ENCODE results near the gene PSMB2. TPM values are rescaled to one million over a fixed set of nuclear protein-coding genes. Genes with fewer than 3 reads are reported as not detected.

The PSMB2 gene
- total and polyA plus RNA-seq, 10 of the 15 experiments (the other 5 are each of a cell fraction or from before 2014, with no cell fraction given): 71.7 to 299 (median 145) TPM

DNA sequence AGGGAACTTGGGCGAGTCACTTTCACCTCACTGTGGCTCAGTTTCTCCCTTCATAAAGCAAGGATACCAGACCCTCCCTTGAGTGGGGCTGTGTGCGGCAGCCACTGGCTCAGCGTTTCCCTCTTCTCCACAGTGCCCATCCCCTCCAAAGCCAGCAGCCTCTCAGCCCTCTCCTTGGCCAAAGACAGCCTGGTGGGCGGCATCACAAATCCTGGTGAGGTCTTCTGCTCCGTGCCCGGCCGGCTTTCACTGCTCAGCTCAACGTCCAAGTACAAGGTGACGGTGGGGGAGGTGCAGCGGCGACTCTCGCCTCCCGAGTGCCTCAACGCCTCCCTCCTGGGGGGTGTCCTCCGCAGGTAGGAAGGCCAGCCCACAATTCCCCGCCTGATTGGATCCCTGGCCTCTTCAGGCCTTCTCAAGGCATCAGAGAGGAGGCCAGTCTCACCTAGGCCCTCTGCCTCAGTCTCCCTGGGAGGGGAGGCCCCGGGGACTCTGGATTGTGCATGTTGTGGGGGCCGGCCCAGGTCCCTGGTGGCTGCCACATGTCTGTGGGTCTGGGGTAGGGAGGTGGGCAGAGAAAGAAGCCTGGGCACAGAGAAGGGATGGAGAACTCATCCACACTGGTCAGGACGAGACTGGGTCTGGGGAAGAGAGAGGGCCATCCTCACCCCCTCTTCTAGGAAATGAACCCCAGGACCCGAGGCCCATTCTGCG, 53.0 kb downstream of the PSMB2 start:
- no peak overlapping the region for H3K9ac ChIP-seq (ENCODE audit: control insufficient read depth, insufficient read depth, low read length)
- ATAC-seq: no peak
- no peaks in the 10 kb centered on the region for H3K79me2 ChIP-seq (ENCODE audit: control insufficient read depth, insufficient read depth, low read length)
- ChIA-PET CTCF (no interaction called here), POLR2A (no interaction called here), SMC1A (ENCODE audit: uncharacterized antibody, unreplicated experiment) (no interaction called here), RAD21 (ENCODE audit: unreplicated experiment) (no interaction called here)
- BruUV-seq (replicated peaks): no TSS peak
- no peaks in the 10 kb centered on the region for H3K4me1 ChIP-seq (ENCODE audit: control insufficient read depth, insufficient read depth, low read length)
- no peaks in the 10 kb centered on the region for H4K20me1 ChIP-seq (ENCODE audit: control insufficient read depth, insufficient read depth)
- 81% methylated on average over 21 of the region's 21 CpGs for WGBS (ENCODE audit: insufficient coverage, insufficient replicate concordance, low lambda C conversion rate, missing lambda C conversion rate)
- intact Hi-C loops (cut with micrococcal nuclease; ENCODE audit: unreplicated experiment): no loop called here
- no peaks in the 10 kb centered on the region for H3K9me3 ChIP-seq (replicated peaks; ENCODE audit: control insufficient read depth, insufficient read depth, low read length)
- no peak for FAIRE-seq
- no peaks in the 10 kb centered on the region for H3K27me3 ChIP-seq (replicated peaks in 1 of 2; ENCODE audit: control insufficient read depth in 2 of 2, insufficient read depth in 2 of 2, low read length in 1 of 2)
- H3K27ac ChIP-seq (ENCODE audit: control insufficient read depth, insufficient read depth): no peak overlapping the region
- no peak overlapping the region for H3K4me3 ChIP-seq
- no peak for DNase-seq (ENCODE audit: low read depth, low spot score)
- H3K36me3 ChIP-seq (ENCODE audit: control insufficient read depth in 2 of 2, insufficient read depth in 2 of 2, low read length in 1 of 2): no peaks in the 10 kb centered on the region
- in situ Hi-C loops (cut with MboI): no loop called here
- no peak overlapping the region for H2AFZ ChIP-seq (ENCODE audit: control insufficient read depth, low read depth, low read length)
- H3K4me2 ChIP-seq (ENCODE audit: control insufficient read depth, insufficient read depth): no peak overlapping the region
- TF ChIP-seq, protein P1, sequence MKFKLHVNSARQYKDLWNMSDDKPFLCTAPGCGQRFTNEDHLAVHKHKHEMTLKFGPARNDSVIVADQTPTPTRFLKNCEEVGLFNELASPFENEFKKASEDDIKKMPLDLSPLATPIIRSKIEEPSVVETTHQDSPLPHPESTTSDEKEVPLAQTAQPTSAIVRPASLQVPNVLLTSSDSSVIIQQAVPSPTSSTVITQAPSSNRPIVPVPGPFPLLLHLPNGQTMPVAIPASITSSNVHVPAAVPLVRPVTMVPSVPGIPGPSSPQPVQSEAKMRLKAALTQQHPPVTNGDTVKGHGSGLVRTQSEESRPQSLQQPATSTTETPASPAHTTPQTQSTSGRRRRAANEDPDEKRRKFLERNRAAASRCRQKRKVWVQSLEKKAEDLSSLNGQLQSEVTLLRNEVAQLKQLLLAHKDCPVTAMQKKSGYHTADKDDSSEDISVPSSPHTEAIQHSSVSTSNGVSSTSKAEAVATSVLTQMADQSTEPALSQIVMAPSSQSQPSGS (IDR thresholded peaks at IDR 0.05; ENCODE audit: low read length): no peak
- TF ChIP-seq JUNB (IDR thresholded peaks at IDR 0.05) (no peak), POU2F2 (IDR thresholded peaks at IDR 0.05; ENCODE audit: borderline replicate concordance, low read depth, low read length) (no peak), BHLHE40 (IDR thresholded peaks at IDR 0.05; ENCODE audit: borderline replicate concordance in 1 of 2, low read depth in 2 of 2, low read length in 1 of 2) (no peak), PAX8 (IDR thresholded peaks at IDR 0.05) (no peak), NFXL1 (IDR thresholded peaks at IDR 0.05; ENCODE audit: borderline replicate concordance) (no peak)

DNA sequence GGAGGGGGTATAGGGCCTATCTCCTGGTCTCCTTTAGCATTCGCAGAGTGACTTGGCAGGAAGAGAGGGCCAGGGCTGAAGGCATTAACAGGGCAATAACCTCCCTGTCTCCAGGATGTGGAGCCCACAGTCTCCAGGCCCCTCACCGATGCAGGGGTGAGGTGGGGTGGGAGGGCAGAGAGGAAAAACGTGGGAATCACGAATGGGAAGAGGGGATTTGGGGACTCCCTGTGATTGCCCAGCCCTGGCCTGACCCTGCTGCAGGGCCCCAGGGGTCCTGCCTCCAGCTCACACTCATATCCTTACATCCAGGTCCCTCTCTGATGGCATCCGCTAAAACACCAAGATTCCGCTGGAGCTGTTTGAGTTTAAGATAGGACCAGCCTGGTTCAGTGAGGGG, 53.6 kb downstream of the PSMB2 start:
- ChIA-PET SMC1A (ENCODE audit: uncharacterized antibody, unreplicated experiment) (no interaction called here), POLR2A (no interaction called here), RAD21 (ENCODE audit: unreplicated experiment) (no interaction called here), CTCF (no interaction called here)
- DNase-seq (ENCODE audit: low read depth, low spot score) (no peak), ATAC-seq (no peak), FAIRE-seq (no peak)
- H3K36me3 ChIP-seq (ENCODE audit: control insufficient read depth in 2 of 2, insufficient read depth in 2 of 2, low read length in 1 of 2): no peaks in the 10 kb centered on the region
- H3K27me3 ChIP-seq (replicated peaks in 1 of 2; ENCODE audit: control insufficient read depth in 2 of 2, insufficient read depth in 2 of 2, low read length in 1 of 2): no peaks in the 10 kb centered on the region
- intact Hi-C loops (cut with micrococcal nuclease; ENCODE audit: unreplicated experiment): no loop called here
- no peaks in the 10 kb centered on the region for H3K4me1 ChIP-seq (ENCODE audit: control insufficient read depth, insufficient read depth, low read length)
- H4K20me1 ChIP-seq (ENCODE audit: control insufficient read depth, insufficient read depth): no peaks in the 10 kb centered on the region
- in situ Hi-C loops (cut with MboI): no loop called here
- no peaks in the 10 kb centered on the region for H3K9me3 ChIP-seq (replicated peaks; ENCODE audit: control insufficient read depth, insufficient read depth, low read length)
- H3K4me3 ChIP-seq: no peak overlapping the region
- H3K9ac ChIP-seq (ENCODE audit: control insufficient read depth, insufficient read depth, low read length): no peak overlapping the region
- H2AFZ ChIP-seq (ENCODE audit: control insufficient read depth, low read depth, low read length): no peak overlapping the region
- TF ChIP-seq KDM1A (IDR thresholded peaks at IDR 0.05; ENCODE audit: borderline replicate concordance) (no peak), ZNF24 (IDR thresholded peaks at IDR 0.05) (no peak)
- no peak overlapping the region for H3K27ac ChIP-seq (ENCODE audit: control insufficient read depth, insufficient read depth)
- no peaks in the 10 kb centered on the region for H3K79me2 ChIP-seq (ENCODE audit: control insufficient read depth, insufficient read depth, low read length)
- no peak overlapping the region for H3K4me2 ChIP-seq (ENCODE audit: control insufficient read depth, insufficient read depth)
- WGBS (ENCODE audit: insufficient coverage, insufficient replicate concordance, low lambda C conversion rate, missing lambda C conversion rate): 59% methylated on average over 6 of the region's 6 CpGs
- no TSS peak for BruUV-seq (replicated peaks)
